ENCODE data around the gene CLCN3.

- TF ChIP-seq POLR2A (IDR thresholded peaks at IDR 0.05), result no peak
- TF ChIP-seq CTCF (IDR thresholded peaks at IDR 0.05), result no peak
Observed at GRCh38 chr4:169627307-169627706, 6.9 kb downstream of the CLCN3 start.

Data from vagina (tissue), 2 donors.